ENCODE results near the gene PLAC8. TPM values are rescaled to one million over a fixed set of nuclear protein-coding genes. Genes with fewer than 3 reads are reported as not detected.

PLAC8 gene
- total and polyA plus RNA-seq, 2 of the 4 experiments (the other 2 are of a cell fraction) = not detected

GRCh38 chr4:83062739-83063138 is 51.8 kb downstream of the PLAC8 start:
- CTCF ChIA-PET = interaction anchor here (1.5 kb wide), 1 partner anchor 11 kb away, joined by 9 read pairs; no protein-coding TSS in a partner anchor
- dilution Hi-C loops (cut with HindIII; ENCODE audit: low sequenced_read_pairs, unreplicated experiment) (no loop called here), in situ Hi-C loops (cut with MboI; ENCODE audit: low sequenced_read_pairs) (no loop called here)

More at GRCh38 chr4:83062739-83063138, 51.8 kb downstream of the PLAC8 start:
- ATAC-seq (ENCODE audit: low read depth) (no peak), DNase-seq (no peak)
- Histone ChIP-seq H3K4me3 (ENCODE audit: insufficient read depth, low read depth, low read length) (no peak overlapping the region), H3K4me2 (ENCODE audit: low read depth, low read length) (no peak overlapping the region), H3K18ac (ENCODE audit: low read depth, low read length) (no peak overlapping the region), H3K23ac (ENCODE audit: low read depth, low read length) (no peak overlapping the region), H2BK120ac (ENCODE audit: low read depth, low read length) (no peak overlapping the region), H2BK20ac (ENCODE audit: low read depth, low read length) (no peak overlapping the region), H3K4me1 (ENCODE audit: control insufficient read depth, insufficient read depth, low read length) (no peaks in the 10 kb centered on the region), H3K56ac (ENCODE audit: extremely low read depth, insufficient read depth, low read length) (no peak overlapping the region), H2AFZ (replicated peaks; ENCODE audit: low read length, poor library complexity) (no peak overlapping the region), H2BK5ac (ENCODE audit: low read depth, low read length, poor library complexity, severe bottlenecking) (no peak overlapping the region), H3K14ac (replicated peaks; ENCODE audit: low read depth, low read length) (no peak overlapping the region), H3K9me1 (ENCODE audit: insufficient read depth, low read length) (no peaks in the 10 kb centered on the region), H2BK15ac (ENCODE audit: low read depth, low read length) (no peak overlapping the region), H3K36me3 (ENCODE audit: control insufficient read depth, insufficient read depth, low read length) (peaks cover 35% of the 10 kb centered on the region), H4K20me1 (ENCODE audit: insufficient read depth, low read length) (no peaks in the 10 kb centered on the region), H3K4ac (ENCODE audit: low read depth, low read length) (no peak overlapping the region), H3K79me1 (ENCODE audit: low read depth in 1 of 2, low read length in 2 of 2) (peaks cover 0 to 2% of the 10 kb centered on the region in 2 experiments; a peak in 2 of 4 replicates), H2AK9ac (replicated peaks; ENCODE audit: low read depth, low read length, poor library complexity) (no peak overlapping the region), H4K5ac (ENCODE audit: low read depth, low read length) (no peak overlapping the region), H4K91ac (ENCODE audit: insufficient read depth, low read depth, low read length) (no peak overlapping the region), H2AK5ac (ENCODE audit: low read depth, low read length) (no peak overlapping the region), H3K27me3 (ENCODE audit: control insufficient read depth, insufficient read depth, low read length) (no peaks in the 10 kb centered on the region), H3K9me3 (ENCODE audit: control insufficient read depth, insufficient read depth, low read length) (no peaks in the 10 kb centered on the region), H3K9ac (ENCODE audit: low read depth, low read length) (no peak overlapping the region), H3K27ac (ENCODE audit: insufficient read depth, low read length) (no peak overlapping the region), H4K8ac (ENCODE audit: low read depth in 2 of 2, low read length in 2 of 2) (no peak overlapping the region)
- BruUV-seq (replicated peaks) = no TSS peak
- no CpG with 5 or more reads among the region's 4 CpGs for WGBS, 2 experiments (ENCODE audit: extremely low coverage in 2 of 2, insufficient read length in 1 of 2)
- intact Hi-C loops (cut with micrococcal nuclease) = no loop called here
- no peak for TF ChIP-seq BHLHE40 (IDR thresholded peaks at IDR 0.05; ENCODE audit: low read depth, low read length)
- no peak for TF ChIP-seq USF2 (IDR thresholded peaks at IDR 0.05; ENCODE audit: low read depth, low read length)
- TF ChIP-seq RFX5 (IDR thresholded peaks at IDR 0.05; ENCODE audit: low read depth, low read length) = no peak
- POLR2A ChIA-PET (ENCODE audit: unreplicated experiment) = no interaction called here

All from IMR-90 (cell line).